GM18502 (cell line): ENCODE data around the gene SLC35E3.
A peak's percentile ranks its signal among the peaks of the same experiment; 100 is the strongest.
"Not testable (repeated sequence)": the region's sequence is repeated elsewhere in the genome, so short reads cannot be mapped to it uniquely, and the experiment has no call there.

Source experiments
- ATAC-seq: cut with Tn5 transposase; IDR thresholded peaks from one replicate; pipeline ENCODE4 v1.9.1; 2021; ENCODE audit warnings: mild to moderate bottlenecking; ENCODE audit not compliant: unreplicated experiment, poor library complexity

SLC35E3 gene

DNA sequence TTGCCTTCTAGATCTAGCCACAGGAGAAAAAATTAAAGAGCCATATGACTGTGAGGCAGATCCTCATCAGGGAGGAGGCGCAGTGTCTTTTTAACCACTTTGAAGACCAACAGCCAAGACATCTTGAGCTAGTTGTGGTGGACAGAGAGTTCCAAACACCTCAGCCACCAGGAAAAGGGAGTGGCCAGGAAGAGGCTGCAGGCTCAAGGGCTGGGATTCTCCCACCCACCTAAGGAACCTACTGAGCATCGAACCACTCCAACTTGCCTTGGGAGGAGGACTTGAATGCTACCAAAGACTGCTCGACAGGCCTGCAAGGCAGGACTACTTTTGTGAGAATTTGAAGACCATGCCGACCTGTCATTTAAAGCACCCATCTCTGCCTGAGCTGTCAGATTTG is 47.5 kb downstream of the SLC35E3 start:
- no peak for ATAC-seq

DNA sequence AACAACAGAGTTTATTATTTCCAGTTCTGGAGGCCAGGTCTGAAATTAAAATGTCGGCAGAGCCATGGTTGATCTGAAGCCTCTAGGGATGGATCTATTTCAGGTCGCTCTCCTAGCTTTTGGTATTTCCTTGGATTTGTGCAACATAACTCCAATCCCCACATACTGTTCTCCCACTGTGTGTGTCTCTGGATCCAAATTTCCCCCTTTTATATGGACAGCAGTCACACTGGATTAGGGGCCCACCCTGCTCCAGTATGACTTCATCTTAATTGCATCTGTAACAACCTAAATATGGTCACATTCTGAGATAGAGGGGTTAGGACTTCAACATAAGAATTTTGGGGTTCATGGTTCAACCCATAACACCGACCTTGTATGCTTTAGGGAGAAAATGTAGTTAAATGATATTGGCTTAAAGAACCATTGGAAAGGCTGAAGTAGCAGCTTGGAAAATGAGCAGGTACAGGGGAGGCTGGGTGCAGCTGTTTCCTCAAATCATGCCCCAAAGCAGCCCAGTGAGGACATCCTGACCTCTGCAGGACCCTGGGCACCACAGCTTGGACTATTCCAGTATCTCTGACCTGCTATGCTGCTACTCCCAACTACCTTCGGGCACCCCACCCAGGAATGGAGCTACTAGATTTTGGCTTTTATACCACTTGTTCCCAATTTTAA is 48.1 kb downstream of the SLC35E3 start:
- no peak for ATAC-seq

DNA sequence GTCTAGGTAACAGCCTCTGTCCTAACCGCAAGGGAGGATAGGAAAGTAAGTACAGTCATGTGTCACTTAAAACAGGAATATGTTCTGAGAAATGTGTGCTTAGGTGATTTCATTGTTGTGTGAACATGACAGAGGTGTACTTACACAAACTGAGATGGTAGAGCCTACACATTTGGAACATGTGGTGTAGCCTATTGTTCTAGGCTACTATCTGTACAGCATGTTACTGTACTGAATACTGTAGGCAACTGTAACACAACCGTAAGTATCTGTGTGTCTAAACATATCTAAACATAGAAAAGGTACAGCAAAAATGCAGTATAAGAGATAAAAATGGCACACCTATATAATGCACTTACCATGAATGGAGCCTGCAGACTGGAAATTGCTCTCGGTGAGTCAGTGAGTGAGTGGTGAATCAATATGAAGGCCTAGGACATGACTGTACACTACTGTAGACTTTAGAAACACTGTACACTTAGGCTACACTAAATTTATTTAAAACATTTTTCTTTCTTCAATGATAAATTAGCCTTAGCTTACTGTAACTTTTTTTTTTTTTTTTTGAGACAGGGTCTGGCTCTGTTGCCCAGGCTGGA is 48.8 kb downstream of the SLC35E3 start:
- no peak for ATAC-seq

DNA sequence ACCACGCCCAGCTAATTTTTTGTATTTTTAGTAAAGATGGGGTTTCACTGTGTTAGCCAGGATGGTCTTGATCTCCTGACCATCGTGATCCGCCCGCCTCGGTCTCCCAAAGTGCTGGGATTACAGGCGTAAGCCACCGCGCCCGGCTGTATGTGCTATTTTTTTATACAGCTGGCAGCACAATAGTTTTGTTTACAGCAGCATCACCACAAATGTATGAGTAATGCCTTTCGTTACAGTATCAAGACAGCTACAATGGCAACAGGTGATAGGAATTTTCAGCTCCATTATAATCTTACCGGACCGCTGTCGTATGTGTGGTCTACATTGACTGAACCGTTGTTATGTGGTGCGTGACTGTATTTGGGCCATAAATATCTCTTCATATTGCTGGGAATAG is 50.4 kb downstream of the SLC35E3 start:
- no peak for ATAC-seq

DNA sequence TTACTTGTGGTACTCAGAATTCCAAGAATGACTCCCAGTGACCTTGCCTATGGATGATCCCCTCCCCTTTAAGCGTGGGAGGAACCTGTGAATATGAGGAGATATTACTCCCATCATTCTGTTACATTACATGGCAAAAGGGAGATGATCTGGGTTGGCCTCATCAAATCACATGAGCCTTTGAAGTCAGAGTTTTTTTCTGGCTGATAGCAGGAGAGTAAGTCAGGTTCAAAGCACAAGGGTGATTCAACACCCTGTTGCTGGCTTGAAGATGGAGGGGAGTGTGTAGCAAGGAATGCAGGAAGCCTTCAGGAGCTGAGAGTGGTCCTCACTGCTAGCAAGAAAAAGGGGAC is 52.9 kb downstream of the SLC35E3 start:
- no peak for ATAC-seq

DNA sequence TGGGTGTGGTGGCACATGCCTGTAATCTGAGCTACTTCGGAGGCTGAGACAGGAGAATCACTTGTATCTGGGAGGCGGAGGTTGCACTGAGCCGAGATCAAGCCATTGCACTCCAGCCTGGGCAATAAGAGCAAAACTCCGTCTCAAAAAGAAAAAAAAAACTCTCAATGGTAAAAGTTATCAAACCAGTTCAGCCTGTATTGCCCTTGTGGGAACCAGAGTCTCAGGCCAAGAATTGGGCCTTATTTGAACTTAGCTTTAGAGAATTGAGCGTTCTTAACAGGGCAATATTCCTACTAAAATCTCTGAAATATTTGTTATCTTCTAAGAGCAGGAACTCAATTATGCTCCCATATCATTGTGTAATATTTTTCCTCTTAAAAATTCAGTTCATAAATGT is 54.3 kb downstream of the SLC35E3 start:
- ATAC-seq, result no peak

DNA sequence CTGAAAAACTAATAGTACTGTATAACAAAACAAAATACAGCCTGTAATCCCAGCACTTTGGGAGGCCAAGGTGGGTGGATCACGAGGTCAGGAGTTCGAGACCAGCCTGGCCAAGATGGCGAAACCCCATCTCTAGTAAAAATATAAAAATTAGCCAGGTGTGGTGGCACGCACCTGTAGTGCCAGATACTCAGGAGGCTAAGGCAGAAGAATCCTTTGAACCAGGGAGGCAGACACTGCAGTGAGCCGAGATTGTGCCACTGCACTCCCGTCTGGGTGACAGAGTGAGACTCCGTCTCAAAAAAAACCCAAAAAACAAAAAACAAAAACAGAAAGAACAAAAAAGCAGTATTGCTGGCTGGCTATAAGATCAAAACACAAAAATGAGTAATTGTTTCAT is 55.1 kb downstream of the SLC35E3 start:
- ATAC-seq, result not testable (repeated sequence)

DNA sequence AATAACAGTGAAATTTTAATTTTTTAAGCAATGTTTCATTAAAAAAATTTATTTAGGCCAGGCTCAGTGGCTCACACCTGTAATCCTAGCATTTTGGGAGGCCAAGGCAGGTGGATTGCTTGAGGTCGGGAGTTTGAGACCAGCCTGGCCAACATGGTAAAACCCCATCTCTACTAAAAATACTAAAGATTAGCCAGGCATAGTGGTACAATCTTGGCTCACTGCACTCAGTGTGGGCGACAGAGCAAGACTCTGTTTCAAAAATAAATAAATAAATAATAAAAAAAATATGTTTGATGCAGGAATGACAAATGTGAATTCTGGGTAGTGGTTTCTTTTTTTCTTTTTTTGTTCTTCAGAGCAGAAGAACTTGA is 56.4 kb downstream of the SLC35E3 start:
- ATAC-seq, result not testable (repeated sequence)

DNA sequence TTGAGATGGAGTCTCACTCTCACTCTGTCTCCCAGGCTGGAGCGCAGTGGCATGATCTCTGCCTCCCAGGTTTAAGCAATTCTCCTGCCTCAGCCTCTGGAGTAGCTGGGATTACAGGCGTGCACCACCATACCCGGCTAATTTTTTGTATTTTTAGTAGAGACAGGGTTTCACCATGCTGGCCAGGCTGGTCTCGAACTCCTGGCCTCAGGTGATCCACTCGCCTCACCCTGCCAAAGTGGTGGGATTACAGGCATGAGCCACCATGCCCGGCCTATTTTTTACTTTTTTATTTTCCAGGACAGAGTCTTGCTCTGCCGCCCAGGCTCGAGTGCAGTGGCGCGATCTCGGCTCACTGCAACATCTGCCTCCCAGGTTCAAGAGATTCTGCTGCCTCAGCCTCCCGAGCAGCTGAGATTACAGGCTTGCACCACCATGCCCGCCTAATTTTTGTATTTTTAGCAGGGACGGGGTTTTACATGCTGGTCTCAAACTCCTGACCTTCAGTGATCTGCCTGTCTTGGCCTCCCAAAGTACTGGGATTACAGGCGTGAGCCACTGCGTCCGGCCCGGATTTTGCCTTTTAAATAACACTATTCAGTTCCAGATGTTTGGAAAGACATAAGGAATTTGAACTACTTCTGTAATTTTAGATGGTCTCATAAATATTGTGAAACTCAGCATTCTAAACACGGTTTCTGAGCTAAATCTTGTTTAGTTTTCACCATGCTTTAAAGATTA is 57.1 kb downstream of the SLC35E3 start:
- not testable (repeated sequence) for ATAC-seq

DNA sequence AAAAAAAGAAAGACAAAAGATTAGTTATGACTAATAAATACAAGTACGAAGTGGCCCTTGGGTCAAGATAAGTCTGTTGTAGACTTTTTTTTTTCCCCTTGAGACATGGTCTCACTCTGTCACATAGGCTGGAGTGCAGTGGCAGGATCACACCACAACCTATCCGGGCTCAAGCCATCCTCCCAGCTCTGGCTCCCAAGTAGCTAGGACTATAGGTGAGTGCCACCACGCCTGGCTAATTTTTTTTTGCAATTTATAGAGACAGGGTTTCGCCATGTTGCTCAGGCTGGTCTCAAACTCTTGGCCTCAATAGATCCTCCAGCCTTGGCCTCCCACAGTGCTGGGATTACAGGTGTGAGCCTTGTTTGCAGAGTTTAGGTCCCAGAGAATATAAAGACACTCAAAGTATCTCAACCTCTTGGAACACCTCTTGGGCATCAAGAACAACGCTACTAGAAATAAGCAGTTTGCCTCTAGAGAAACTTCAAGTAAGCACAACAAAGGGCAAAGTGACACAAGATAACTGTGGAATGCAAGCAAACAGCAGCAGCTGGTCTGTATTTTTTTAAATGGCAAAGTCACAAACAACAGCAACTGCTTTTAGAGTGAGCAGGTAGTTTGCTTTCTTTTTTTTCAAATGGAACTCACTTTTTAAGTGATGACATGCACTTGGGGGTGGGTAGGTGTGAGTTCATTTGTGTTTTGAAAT is 58.1 kb downstream of the SLC35E3 start:
- ATAC-seq, result no peak

DNA sequence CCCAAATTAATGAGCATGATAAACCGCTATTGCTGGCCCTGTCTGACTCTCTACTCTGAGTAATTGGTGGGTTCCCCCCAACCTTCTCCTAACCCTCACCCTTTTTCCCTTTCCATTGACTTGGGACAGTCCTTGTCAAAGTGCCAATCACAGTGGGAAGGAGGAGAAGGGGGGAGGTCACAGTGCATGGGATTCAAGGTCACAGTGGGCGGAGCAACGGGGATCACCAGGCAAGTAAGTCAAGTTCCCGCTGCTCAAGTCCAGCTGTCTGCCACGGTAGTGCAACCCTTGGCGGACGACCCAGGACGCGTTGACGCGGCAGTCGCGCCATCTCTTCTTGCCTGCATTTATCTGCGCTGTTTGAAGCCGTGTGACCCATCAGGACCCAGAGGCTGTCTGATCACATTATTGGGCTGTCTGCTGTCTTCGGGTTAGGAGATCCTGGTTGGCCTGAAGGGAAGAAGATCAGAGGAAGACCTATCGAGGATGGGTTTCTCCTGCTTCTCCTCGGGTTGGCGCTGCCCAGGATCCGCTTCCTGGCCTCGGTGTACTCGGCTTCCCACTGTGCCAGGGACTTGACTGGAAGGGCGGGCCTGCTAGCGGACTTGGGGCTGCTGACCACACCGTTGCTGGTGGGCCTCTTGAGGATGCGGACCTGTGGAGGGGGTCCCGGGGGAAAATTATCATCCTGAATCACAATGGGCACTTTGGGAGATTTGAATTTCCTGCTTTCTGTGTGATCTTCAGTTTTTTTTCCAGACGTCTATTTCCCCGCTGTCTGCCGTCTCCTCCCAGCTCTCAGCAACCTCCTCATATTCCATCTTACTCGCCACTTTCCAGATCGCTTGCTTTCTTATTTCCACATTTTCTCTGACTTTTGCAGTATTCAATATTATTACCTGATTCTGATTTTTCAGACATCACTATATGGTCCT is 58.9 kb downstream of the SLC35E3 start:
- no peak for ATAC-seq

DNA sequence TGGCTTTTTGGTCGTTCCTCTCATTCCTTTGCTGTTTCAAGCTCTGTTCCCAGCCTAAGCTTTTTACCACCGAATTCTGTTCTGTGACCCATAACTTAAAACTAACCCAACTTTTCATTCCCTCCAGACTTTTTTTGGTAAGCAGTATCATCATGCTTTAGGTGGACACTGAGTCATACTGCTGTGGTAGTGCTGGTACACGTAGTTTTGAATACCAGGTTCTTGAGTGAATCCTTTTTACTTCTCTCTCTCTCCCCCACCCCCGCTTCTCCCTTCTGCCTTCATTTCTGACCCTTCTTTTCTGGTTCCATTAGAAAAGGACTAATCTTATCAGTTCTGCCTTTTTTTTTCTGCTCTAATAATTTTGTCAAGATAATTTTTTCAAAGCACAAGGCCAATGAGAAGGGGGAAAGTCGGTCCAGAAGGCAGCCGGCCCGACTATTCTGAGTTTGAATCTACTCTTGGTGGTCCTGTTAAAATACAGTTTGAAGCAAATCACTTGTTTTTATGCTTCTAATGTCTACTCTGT is 59.7 kb downstream of the SLC35E3 start:
- no peak for ATAC-seq

DNA sequence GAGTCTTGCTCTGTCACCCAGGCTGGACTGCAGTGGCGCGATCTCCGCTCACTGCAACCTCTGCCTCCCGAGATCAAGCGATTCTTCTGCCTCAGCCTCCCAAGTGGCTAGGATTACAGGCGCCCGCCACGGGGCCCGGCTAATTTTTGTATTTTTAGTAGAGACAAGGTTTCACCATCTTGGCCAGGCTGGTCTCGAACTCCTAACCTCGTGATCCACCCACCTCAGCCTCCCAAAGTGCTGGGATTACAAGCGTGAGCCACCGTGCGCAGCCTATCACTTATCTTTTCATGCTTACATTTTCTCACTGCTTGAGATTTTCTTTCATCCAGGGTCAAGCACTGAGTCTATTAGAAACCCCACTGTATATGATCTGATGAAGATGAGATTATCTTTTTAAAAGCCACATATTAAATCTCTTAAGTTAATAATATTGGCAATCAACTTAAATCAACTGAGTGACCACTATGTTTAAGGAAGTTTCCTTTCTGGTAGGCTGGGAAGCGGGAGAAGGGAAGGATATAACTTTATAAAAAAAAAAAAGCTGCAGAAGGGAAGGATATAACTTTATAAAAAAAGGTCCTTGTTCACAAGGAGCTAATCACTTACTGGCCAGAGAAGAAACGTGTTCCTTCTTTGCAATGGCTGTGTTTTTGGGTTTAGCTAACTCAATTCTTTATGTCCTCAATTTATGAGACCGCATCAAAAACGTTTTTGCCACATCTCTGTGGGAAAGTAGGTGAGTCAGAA is 60.7 kb downstream of the SLC35E3 start:
- ATAC-seq, result no peak

DNA sequence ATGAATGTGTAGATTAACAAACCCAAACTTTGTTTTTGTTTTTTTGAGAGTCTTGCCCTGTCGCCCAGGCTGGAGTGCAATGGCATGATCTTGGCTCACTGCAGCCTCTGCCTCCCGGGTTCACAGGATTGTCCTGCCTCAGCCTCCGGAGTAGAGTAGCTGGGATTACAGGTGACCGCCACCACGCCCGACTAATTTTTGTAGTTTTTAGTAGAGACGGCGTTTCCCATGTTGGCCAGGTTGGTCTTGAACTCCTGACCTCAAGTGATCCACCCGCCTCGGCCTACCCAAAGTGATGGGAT is 61.2 kb downstream of the SLC35E3 start:
- not testable (repeated sequence) for ATAC-seq

DNA sequence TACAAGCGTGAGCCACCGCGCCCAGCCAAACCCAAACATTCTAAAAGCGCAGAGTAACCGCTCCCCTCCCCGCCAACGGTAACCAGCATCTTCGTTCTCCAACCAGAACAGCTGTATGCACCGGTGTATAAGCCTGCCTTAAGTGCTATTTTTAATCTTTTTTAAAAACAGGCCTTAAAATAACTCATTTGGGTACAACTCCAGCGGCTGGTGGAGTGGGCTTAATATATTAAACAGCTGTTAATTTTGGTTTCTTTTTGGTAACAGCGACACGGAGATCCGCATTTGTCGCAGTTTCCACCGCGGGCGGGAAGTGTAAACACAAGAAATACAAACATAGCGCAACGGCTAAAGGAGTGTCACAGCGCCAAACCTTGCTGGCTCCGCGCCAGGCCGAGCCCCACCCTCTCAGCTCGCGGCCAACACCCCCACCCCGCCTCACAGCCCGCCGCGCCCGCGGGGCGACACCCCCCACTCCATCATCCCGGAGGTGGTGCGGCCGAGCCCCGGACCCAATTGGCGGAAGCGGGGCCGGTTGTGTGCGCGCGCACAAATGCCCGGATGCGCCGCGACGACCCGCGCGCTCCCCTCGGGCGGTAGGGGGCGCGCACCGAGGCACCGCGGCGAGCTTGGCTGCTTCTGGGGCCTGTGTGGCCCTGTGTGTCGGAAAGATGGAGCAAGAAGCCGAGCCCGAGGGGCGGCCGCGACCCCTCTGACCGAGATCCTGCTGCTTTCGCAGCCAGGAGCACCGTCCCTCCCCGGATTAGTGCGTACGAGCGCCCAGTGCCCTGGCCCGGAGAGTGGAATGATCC is 61.8 kb downstream of the SLC35E3 start, which contains the start of gene MDM2:
TSS of gene MDM2 (plus strand) at position 602 of the 812 bp plus-strand sequence. CDS start 301 bp downstream, outside the sequence.
- peak; percentile 78 for ATAC-seq

DNA sequence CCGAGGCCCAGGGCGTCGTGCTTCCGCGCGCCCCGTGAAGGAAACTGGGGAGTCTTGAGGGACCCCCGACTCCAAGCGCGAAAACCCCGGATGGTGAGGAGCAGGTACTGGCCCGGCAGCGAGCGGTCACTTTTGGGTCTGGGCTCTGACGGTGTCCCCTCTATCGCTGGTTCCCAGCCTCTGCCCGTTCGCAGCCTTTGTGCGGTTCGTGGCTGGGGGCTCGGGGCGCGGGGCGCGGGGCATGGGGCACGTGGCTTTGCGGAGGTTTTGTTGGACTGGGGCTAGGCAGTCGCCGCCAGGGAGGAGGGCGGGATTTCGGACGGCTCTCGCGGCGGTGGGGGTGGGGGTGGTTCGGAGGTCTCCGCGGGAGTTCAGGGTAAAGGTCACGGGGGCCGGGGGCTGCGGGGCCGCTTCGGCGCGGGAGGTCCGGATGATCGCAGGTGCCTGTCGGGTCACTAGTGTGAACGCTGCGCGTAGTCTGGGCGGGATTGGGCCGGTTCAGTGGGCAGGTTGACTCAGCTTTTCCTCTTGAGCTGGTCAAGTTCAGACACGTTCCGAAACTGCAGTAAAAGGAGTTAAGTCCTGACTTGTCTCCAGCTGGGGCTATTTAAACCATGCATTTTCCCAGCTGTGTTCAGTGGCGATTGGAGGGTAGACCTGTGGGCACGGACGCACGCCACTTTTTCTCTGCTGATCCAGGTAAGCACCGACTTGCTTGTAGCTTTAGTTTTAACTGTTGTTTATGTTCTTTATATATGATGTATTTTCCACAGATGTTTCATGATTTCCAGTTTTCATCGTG is 62.6 kb downstream of the SLC35E3 start:
- ATAC-seq, result peak; percentile 59

DNA sequence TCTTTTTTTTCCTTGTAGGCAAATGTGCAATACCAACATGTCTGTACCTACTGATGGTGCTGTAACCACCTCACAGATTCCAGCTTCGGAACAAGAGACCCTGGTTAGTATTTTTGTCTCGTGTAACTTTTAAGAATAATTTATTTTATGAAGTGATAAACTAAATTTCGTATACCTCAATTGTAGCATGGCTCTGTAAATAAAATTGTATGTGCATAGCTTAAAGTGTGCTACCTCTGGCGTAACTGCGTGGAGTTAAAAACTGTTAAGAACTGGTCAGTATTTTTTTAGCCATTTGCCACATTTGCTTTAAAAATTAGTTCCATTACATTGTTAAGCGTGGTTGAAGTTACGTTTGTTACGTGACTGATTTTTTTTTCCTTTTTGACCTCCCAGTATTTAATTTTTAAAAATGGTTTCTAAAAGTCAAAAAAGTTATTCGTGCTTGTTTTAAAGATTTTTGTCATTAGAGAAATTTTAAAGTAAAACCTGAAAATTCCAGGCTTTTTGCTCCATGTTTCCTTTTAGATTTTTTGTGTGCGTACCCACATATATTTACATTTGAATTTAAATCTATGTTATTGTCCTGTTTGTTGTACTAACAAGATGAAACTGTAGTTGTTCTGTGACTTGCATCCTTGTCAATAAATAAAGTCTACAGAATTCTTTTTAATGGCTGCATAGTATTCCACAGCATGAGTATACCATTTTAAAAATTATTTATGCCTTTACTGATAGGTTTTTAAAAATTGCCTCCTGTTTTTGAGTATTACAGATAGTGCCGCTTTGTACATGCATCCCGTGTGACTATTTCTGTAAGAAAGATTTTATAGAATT is 63.4 kb downstream of the SLC35E3 start:
- no peak for ATAC-seq
